ENCODE results near the gene STUM.
A peak's percentile ranks its signal among the peaks of the same experiment; 100 is the strongest.

STUM gene

DNA sequence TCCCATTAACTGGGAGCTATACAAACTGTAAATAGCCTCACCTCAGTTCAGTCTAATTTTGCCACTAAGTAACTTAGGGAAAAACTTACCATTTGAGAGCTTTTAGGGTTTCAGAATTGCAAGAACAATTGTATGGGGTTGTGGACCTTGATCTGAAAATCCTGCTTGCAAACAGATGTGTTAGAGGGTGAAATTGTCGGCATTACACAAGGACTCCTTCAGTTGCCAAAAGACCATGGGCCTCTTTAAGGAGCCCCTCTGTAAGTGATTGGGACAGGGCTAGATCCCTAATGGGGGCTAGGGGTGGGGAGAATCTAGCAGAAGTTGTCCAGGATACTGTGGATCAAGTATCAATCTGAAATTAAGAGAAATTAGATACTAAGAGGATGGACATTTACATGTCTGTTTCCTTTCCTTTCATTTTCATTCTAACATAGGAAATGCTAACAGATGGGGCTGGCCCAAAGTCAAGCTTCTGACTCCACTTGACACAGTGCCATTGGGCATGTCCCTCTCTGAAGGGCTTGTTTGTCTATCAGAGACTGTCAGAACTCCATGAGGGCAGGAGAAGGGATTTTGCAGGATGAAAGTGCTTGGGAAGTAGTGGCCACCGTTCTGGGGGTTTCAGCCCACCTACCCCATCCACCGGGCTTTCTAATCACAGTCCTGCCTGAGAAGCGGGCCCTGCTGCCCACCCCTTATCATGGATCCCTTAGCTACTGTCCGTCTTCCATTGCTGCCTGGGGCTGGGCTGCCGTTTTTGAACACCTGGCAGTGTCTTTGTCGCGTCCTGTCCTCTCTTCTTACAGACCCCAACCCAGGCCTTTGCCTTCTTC, 54.7 kb downstream of the STUM start:
- Histone ChIP-seq H3K4me1 (ENCODE audit: control insufficient read depth, insufficient read depth, low read length) (peaks cover 35% of the 10 kb centered on the region), H3K9me3 (ENCODE audit: control insufficient read depth, low read length) (no peaks in the 10 kb centered on the region), H3K27ac (ENCODE audit: insufficient read depth, low read depth, low read length, poor library complexity, severe bottlenecking) (no peak overlapping the region), H3K27me3 (ENCODE audit: control insufficient read depth, insufficient read depth, low read length, poor library complexity, severe bottlenecking) (no peaks in the 10 kb centered on the region), H3K36me3 (ENCODE audit: control insufficient read depth, insufficient read depth, low read length) (no peaks in the 10 kb centered on the region), H3K4me3 (ENCODE audit: insufficient read depth, low read depth, low read length) (no peak overlapping the region)
- WGBS, 2 experiments = 86 to 90% methylated on average over 8 of the region's 8 CpGs

DNA sequence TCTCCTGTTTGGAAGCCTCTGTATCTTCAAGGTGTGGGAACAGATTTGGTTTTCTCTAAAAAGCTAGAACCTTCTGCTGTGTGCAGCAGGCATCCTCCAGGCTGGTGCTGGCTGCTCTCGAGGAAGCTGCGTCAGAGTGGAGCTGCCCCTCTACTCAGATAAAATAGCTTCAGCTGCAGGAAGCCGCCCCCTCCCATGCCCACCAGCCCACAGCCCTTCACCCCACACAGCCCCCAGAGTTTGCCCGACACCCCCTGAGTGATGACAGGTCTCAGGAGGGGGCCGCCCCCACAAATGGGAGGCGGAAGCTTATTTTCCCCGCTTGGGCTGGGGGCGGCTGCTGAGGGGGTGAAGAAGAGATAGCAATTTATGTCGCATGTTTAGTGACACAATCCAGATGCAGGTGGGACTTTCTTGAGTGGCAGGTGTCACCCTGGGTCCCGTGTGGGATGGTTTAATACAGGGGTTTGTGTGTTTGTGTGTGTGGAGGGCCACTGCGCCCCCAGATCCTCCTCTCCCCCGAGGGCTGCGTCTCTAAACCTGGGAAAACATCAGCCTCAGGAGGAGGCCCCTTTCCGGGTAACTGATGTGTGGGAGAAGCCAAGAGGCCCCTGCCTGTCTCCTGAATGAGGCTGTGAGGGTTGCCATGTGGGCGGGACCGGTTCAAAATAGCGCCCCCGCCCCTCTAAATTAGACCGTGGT, 55.4 kb downstream of the STUM start:
- no peaks in the 10 kb centered on the region for H3K27me3 ChIP-seq (ENCODE audit: control insufficient read depth, insufficient read depth, low read length, poor library complexity, severe bottlenecking)
- no peaks in the 10 kb centered on the region for H3K36me3 ChIP-seq (ENCODE audit: control insufficient read depth, insufficient read depth, low read length)
- no peak overlapping the region for H3K4me3 ChIP-seq (ENCODE audit: insufficient read depth, low read depth, low read length)
- 65 to 72% methylated on average over 19 of the region's 19 CpGs for WGBS, 2 experiments
- H3K4me1 ChIP-seq (ENCODE audit: control insufficient read depth, insufficient read depth, low read length) = peaks cover 35% of the 10 kb centered on the region
- peak overlapping the region; percentile 47 for H3K27ac ChIP-seq (ENCODE audit: insufficient read depth, low read depth, low read length, poor library complexity, severe bottlenecking)
- no peaks in the 10 kb centered on the region for H3K9me3 ChIP-seq (ENCODE audit: control insufficient read depth, low read length)

DNA sequence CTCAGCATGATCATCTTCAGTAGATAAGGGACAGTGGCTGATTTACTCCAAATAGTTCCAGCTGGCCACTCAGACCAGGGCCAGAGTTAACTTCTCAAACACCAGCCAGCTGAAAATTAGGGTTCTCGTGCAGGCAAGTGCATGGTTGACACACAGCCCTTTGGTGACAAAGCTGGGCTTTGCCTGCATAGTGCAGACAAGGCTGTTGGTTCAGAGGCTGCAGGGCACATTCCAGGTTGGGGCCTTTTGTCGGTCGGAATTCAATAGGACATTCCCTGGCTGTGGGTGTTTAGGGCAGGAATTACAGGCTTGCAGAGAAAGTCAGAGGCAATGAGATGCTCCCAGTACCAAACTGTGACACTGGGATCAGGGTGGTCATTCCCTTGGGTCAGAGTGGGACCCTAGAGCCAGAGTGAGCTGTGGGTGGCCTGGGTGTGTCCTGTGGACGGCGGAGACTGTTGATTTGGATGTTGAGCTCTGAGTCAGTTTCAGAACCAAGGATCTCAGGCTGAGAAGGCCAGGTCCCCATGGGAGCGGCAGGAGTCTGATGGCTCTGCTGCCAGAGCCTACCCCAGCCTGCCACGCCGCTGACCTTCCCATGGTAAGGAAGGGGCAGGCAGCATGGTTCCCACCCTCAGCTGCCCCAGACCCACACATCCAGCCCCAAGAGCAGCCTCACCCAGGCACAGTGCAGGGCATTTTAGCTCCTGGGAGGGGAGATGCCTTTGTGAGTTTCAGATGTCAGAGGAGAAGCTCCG, 56.2 kb downstream of the STUM start:
- peaks cover 41% of the 10 kb centered on the region for H3K4me1 ChIP-seq (ENCODE audit: control insufficient read depth, insufficient read depth, low read length)
- H3K9me3 ChIP-seq (ENCODE audit: control insufficient read depth, low read length) = no peaks in the 10 kb centered on the region
- no peaks in the 10 kb centered on the region for H3K27me3 ChIP-seq (ENCODE audit: control insufficient read depth, insufficient read depth, low read length, poor library complexity, severe bottlenecking)
- no peak overlapping the region for H3K4me3 ChIP-seq (ENCODE audit: insufficient read depth, low read depth, low read length)
- H3K27ac ChIP-seq (ENCODE audit: insufficient read depth, low read depth, low read length, poor library complexity, severe bottlenecking) = peak overlapping the region; percentile 47
- H3K36me3 ChIP-seq (ENCODE audit: control insufficient read depth, insufficient read depth, low read length) = no peaks in the 10 kb centered on the region
- WGBS, 2 experiments = 52 to 60% methylated on average over 9 of the region's 9 CpGs

DNA sequence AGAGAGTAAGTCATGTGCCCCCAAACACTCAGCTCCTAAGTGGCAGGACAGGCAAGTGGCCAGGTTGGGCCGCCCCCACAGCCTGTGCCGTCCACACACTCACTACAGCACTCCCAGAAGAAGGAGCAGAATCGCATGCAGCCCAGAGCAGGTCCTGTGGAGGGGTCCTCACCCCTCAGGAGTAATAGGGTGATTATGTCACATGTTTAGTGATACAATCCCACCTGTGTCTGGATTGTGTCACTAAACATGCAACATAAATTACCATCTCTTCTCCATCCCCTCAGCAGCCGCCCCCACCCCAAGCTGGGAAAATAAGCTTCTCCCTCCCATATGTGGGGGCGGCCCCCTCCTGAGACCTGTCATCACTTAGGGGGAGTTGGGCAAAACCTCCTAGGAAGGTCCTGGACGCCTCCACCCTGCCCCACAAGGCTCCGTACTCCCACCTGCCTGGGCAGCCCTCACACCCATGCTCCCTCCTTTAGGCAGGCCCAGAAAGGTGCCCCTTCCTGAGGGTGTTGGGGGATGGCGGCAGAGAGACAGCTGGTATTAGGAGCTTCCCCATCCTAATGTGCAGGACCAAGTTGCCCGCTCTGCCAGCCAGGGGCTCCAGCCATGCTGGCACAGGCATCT, 56.9 kb downstream of the STUM start:
- no peaks in the 10 kb centered on the region for H3K27me3 ChIP-seq (ENCODE audit: control insufficient read depth, insufficient read depth, low read length, poor library complexity, severe bottlenecking)
- WGBS, 2 experiments = 88 to 92% methylated on average over 9 of the region's 9 CpGs
- H3K4me1 ChIP-seq (ENCODE audit: control insufficient read depth, insufficient read depth, low read length) = peaks cover 48% of the 10 kb centered on the region
- no peak overlapping the region for H3K4me3 ChIP-seq (ENCODE audit: insufficient read depth, low read depth, low read length)
- H3K36me3 ChIP-seq (ENCODE audit: control insufficient read depth, insufficient read depth, low read length) = no peaks in the 10 kb centered on the region
- H3K9me3 ChIP-seq (ENCODE audit: control insufficient read depth, low read length) = no peaks in the 10 kb centered on the region
- H3K27ac ChIP-seq (ENCODE audit: insufficient read depth, low read depth, low read length, poor library complexity, severe bottlenecking) = no peak overlapping the region

DNA sequence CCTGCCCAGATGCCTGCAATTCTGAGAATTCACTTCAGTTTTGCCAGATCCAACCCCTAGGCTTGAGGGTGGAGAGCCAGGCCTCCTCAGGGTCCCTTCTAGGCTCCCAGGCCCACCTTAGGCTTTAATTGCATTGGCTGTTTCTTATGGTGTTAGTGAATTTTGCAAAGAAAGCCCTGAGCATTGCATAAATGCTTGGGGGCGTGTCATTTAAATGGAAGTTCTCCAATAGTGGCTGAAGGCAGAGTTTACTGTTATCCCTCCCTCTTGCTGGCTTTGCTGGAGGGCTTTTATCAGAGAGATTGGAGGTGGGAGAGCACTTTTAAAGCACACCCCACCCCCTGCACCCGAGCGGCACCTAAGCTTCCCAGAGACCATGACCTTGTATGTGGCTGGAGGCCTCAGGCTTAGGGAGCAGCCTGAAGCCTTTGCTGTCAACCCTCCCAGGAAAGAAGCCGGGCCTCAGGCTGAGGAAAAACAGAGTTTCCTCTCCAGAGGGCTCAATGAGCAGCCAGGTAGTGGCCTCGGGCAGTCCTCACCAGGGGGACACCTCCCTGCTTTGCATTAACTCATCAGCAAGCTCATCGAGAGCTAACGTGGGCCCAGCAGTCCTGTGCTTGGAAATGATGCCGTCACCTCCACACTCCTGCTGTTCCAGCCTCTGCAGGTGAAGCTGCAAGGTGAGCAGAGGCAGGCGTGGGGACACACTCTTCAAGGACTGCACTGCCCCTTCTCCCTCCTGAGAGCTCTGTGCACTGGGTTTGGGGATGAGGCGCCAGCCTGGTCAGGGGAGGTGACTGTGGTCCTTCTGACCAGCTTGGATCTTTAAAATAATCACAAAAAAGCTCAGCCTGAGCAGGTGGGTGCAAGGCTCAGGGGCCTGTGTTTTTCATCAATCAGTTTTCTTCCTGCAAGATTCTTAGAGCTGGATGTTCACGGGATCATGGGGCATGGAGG, 58.0 kb downstream of the STUM start:
- WGBS, 2 experiments = 73 to 78% methylated on average over 11 of the region's 11 CpGs
- H3K27ac ChIP-seq (ENCODE audit: insufficient read depth, low read depth, low read length, poor library complexity, severe bottlenecking) = no peak overlapping the region
- H3K4me3 ChIP-seq (ENCODE audit: insufficient read depth, low read depth, low read length) = no peak overlapping the region
- H3K27me3 ChIP-seq (ENCODE audit: control insufficient read depth, insufficient read depth, low read length, poor library complexity, severe bottlenecking) = no peaks in the 10 kb centered on the region
- H3K4me1 ChIP-seq (ENCODE audit: control insufficient read depth, insufficient read depth, low read length) = peaks cover 50% of the 10 kb centered on the region
- no peaks in the 10 kb centered on the region for H3K9me3 ChIP-seq (ENCODE audit: control insufficient read depth, low read length)
- no peaks in the 10 kb centered on the region for H3K36me3 ChIP-seq (ENCODE audit: control insufficient read depth, insufficient read depth, low read length)

DNA sequence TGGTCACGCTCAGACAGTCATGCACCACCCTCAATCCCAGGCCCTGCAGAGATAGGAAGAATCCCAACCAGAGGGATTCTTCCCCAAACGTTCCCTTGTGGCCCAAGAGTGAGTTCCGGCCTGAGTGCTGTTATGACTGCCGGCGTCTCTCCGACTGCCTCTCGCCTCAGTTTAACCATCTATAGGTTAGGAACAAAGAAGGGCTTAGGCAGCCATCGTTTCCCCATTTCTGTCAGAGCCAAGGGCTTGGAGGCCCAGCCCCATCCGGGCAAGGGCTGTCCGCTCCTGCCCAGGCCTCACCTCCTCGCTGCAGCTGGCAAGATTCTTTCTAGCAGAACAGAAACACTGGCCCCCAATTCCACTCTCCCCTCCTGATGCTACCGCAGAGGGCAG, 58.7 kb downstream of the STUM start:
- H3K27ac ChIP-seq (ENCODE audit: insufficient read depth, low read depth, low read length, poor library complexity, severe bottlenecking) = no peak overlapping the region
- peaks cover 50% of the 10 kb centered on the region for H3K4me1 ChIP-seq (ENCODE audit: control insufficient read depth, insufficient read depth, low read length)
- no peak overlapping the region for H3K4me3 ChIP-seq (ENCODE audit: insufficient read depth, low read depth, low read length)
- 94% methylated on average over 12 of the region's 12 CpGs for WGBS, 2 experiments
- H3K9me3 ChIP-seq (ENCODE audit: control insufficient read depth, low read length) = no peaks in the 10 kb centered on the region
- no peaks in the 10 kb centered on the region for H3K36me3 ChIP-seq (ENCODE audit: control insufficient read depth, insufficient read depth, low read length)
- no peaks in the 10 kb centered on the region for H3K27me3 ChIP-seq (ENCODE audit: control insufficient read depth, insufficient read depth, low read length, poor library complexity, severe bottlenecking)

DNA sequence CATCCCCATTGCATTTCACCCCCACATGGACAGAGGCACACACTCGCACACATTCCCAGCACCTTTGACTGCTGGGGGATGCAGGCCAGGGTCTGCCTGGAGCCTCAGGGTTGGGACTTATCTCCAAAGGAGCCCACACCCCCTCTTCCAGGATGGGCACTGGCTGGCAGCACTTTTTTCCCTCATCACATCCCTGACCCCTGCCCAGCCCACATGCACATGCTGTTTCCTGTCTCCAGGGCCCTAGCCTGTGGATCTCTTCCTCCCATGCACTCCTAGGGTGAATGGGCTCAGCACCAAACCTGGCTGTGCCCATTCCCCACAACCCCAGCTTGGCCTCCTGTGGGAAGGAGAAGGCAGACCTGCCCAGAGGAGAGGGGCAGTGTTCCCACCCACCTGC, 59.3 kb downstream of the STUM start:
- Histone ChIP-seq H3K4me1 (ENCODE audit: control insufficient read depth, insufficient read depth, low read length) (peaks cover 45% of the 10 kb centered on the region), H3K9me3 (ENCODE audit: control insufficient read depth, low read length) (no peaks in the 10 kb centered on the region), H3K4me3 (ENCODE audit: insufficient read depth, low read depth, low read length) (no peak overlapping the region), H3K27ac (ENCODE audit: insufficient read depth, low read depth, low read length, poor library complexity, severe bottlenecking) (no peak overlapping the region), H3K27me3 (ENCODE audit: control insufficient read depth, insufficient read depth, low read length, poor library complexity, severe bottlenecking) (no peaks in the 10 kb centered on the region), H3K36me3 (ENCODE audit: control insufficient read depth, insufficient read depth, low read length) (no peaks in the 10 kb centered on the region)
- WGBS, 2 experiments = 83 to 93% methylated on average over 1 of the region's 1 CpG

DNA sequence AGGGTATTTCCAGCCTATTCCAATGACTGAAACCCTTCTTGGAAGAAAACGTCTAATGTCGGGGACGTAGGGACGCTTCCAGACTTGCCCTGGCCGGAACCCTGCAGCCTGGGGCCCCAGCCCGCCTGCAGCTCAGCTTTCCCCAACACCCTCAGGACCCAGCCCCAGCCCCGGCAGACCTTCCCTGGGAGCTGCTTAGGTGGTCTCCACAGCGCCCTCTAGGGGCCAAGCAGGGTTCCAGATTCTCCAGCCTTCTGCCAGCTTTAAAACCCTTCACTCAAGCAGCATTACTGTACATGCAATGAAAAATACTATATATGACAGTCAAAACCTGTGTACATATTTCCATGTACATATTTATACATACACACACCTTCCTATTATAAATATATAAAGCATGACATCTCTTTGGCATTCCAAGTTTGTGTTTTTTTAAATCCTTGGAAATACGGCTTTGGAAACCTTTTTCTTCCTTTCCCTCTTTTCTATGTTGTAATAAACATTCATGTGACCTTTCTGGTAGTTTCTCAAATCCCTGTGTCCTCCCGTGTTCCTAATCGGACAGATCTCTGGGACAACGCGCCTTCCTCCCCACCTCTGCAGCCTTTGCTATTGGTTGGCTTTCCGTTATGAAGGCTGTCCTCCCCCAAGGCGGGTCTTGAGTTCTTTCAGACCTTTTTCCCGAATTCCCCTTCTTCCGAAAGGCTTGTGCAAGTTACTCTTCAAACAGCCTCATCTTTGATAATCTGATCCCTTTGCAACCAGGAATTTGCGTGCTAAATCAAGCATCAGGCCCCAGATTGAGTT, 60.3 kb downstream of the STUM start:
- WGBS, 2 experiments = 52 to 54% methylated on average over 18 of the region's 18 CpGs
- Histone ChIP-seq H3K27ac (ENCODE audit: insufficient read depth, low read depth, low read length, poor library complexity, severe bottlenecking) (no peak overlapping the region), H3K36me3 (ENCODE audit: control insufficient read depth, insufficient read depth, low read length) (no peaks in the 10 kb centered on the region), H3K4me1 (ENCODE audit: control insufficient read depth, insufficient read depth, low read length) (peaks cover 39% of the 10 kb centered on the region), H3K4me3 (ENCODE audit: insufficient read depth, low read depth, low read length) (no peak overlapping the region), H3K27me3 (ENCODE audit: control insufficient read depth, insufficient read depth, low read length, poor library complexity, severe bottlenecking) (no peaks in the 10 kb centered on the region), H3K9me3 (ENCODE audit: control insufficient read depth, low read length) (no peaks in the 10 kb centered on the region)

All from ectodermal cell (in vitro differentiated cells).